Kasumi-1 (cell line): ENCODE measurements around the gene TNNI2.
"Not testable (repeated sequence)": the region's sequence is repeated elsewhere in the genome, so short reads cannot be mapped to it uniquely, and the experiment has no call there.

Source experiments
- DNase-seq, 2 experiments: peaks; one replicate each; lab custom pipeline; 2025; lab: John Stamatoyannopoulos, UW

The TNNI2 gene

DNA sequence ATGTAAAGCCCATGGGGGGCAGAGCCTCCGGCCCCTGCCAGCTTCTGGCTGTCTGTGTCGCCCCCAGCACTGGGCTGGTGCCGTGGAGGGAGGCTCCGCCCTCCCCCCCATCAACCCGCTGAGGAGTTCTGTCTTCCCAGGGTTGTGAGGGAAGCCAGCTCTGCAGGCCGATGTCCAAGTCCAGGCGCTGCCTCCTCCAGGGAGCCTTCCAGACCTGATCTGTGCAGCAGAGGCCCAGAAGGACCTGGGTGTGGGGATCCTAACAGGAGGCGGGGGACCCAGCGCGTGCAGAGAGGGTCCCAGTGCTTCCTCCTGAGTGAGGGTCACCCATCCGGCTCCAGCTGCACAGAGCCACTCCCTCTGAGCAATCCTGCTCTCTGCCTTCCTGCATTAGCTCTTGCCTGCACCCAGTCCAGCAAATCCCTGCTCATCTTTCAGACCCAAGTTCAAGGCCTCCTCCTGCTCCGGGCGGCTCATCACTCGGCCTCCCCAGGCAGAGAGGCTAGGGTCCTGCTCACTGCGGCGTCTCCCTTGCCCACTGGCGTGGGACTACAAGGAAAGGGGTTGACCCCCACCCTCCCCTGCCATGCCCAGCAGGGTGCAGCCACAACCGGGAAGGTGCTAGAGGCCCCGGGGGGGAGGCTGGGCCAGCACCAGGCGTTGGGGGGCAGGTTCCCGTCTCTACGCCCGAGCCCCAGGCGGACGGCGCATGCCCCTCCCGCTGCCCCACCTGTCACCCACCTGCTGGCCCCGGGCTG lies 36.5 kb downstream of the TNNI2 start:
- DNase-seq: no peak

DNA sequence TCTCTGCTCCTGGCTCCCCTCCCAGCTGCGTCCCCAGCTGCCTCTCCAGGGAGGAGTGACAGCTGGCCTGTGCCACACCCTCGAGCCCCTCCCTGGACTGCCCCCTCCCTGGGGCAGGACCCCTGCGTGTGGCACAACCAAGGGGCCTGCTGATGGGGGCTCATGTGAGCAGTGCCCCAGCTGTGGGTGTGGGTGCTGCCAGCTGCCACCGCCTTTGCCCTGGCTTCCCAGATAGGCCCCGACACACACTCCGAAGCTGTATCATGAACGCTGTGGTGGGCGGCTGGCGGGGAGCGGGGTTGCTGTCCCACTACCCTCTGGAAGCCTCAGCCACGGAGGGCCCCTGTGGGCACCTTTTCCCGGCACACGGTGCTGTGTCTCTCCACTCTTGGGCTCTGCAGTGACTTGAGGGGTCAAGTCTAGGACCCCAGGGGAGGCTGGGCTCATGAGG lies 37.1 kb downstream of the TNNI2 start:
- not testable (repeated sequence) for DNase-seq

DNA sequence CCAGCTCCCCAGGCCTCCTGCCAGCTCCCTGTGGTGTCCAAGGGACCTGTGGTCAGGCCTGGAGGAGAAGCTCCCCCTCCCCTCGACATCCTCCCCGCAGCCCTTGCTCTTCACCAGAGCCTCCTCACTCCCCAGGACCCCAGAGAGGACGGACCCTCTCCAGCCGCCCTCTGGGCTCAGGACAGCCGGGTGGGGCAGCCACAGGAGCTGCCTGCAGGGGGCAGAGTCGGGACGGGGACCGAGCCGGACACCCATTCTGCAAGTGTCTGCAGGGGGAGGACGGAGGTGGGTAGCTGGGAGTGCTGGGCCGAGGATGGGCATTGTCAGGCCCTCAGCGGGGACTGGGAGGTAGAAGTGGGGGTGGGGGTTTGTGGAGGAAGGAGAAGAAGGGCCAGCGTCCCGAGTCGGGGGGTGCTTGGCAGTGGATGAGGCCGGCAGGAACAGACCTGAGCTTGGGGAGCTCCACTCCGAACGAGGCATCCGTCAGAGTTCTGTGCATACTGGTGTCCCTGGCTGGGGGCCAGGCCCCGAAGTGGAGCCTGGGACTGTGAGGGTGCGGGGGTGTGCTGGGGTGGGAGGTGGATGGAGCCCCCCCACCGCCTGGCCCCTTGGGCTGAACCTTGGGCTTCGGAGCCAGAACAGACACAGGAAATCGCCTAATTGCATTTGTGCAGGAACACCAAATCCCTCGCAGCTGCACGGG lies 37.7 kb downstream of the TNNI2 start:
- DNase-seq: peak; percentile 34 to 39

- no peak for DNase-seq
Measured at GRCh38 chr11:1877211-1878136, 38.7 kb downstream of the TNNI2 start.

DNA sequence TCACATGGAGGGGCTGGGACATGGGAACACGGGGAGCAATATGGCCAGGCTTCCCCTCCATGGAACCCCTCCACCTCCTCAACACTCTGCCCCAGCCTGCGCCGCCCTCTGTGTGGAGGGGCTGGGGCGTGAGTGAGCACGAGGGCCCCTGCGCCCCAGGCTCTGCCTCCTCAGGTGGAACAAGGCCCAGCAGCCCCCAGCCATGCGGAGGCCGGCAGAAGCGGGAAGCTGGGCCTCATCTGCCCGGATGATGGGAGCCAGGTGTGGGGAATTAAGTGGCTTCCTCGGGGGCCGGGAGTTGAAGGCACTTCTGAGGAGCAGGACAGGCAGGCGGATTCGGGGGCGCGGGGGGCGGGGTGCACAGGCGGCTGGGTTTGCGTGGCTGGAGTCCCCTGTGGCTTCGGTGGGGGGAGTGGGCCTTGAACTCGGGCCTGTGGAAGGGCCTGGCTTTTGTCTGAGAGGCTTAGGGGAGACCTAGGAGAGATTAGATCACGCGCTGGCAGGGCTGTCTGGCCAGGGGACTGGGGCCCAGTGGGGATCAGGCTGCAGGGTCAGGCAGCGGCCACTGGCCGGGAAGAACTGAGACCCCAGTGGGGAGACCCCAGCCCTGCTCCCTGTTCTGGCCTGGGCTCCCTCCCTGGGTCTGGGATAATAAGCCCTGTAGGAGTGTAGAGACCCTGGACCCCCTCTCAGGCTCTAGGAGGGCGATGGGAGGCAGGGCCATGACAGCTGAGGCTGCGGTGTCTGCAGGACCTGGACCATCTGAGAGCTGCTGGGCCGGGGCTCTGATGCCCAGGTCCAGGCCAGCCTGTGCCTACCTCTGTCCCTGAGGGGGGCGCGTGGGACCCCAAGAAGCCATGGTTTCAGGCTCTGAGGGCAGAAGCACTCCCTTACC lies 39.6 kb downstream of the TNNI2 start:
- DNase-seq: no peak

- DNase-seq: no peak
Measured at GRCh38 chr11:1879342-1879940, 40.7 kb downstream of the TNNI2 start.

DNA sequence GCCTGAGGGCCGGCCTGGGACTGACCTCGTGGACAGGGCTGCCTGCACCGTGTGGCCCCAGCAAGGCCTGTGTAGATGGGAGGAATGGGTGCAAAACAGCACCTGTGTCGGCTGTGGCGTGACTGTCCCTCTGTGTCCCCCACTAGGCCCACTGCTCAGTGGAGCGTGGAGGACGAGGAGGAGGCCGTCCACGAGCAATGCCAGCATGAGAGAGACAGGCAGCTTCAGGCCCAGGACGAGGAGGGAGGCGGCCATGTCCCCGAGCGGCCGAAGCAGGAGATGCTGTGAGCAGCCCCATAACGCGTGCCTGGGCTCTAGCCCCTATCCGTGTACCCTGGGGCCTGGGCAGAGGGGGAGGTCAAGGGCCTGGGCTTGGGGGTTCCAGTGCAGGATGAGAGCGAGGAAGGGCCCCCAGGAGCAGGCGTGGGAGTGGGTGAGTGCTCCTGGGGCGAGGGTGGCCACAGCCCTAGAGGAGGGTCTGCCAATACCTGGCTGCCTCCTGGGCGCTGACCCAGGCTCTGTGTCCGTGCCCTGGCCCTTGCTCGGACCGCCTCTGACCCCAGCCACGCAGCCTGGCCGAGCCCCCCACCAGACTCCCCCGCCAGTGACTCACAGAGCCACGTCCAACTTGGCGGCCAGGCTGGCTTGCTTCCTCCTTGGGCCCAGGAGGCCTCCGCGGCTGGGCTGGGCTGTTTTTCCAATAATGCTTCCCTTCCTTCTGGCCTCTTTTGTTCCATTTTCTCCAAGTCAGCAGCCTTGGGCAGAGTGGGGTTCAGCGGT lies 41.4 kb downstream of the TNNI2 start:
- no peak for DNase-seq

DNA sequence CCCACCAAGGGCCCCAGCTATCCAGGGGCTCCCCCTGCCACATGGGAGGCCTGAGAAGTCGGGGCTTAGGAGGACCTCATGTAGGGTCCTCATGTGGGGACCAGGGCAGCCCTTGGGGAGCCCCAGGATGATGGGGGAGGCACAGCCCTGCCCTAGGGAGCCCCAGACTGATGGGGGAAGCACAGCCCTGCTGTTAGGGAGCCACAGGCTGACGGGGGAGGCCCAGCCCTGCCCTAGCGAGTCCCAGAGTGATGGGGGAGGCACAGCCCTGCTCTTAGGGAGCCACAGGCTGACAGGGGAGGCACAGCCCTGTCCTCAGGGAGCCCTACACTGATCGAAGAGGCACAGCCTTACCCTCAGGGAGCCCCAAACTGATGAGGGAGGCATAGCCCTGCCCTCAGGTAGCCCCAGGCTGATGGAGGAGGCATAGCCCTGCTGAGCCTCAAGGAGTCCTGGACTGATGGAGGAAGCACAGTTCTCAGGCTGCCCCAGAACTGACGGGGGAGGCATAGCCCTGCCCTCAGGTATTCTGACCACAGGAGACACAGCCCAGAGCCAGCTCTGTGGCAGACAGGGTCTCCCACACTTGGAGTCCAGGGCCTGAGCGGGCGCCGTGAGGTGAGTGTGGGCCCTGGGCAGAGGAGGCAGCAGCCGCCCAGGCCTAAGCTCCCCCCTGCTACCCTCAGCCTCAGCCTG lies 42.1 kb downstream of the TNNI2 start:
- no peak for DNase-seq

DNA sequence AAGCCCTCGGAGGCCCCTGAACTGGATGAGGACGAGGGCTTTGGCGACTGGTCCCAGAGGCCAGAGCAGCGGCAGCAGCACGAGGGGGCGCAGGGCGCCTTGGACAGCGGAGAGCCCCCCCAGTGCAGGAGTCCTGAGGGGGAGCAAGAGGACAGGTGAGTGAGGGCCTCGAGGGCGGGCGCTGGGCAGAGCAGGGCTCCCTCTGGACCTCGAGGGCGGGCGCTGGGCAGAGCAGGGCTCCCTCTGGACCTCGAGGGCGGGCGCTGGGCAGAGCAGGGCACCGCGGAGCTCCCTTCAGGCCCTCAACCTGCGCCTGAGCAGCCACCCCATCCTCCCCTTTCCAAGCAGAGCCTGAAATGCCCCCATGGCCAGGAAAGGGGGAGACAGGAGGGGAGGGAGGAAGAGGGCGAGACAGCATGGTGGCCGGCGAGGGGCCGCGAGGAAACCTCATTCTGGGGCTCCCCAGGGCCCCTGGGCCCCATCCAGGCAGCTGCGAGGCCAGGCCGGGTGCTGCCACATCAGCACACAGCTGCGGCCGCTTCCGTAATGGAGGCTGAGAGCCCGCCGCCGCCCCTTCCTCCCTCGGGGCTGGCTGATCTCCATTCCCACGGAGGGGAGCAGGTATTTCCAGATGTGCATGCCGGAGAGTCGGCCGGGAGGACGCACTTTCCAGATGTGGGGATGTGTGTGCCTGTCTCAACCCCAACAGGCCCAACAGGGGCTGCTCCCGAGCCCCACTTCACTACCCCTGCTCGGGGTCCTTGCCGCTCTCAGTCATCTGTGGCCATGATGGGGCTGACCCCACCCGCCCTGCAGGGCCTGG lies 42.9 kb downstream of the TNNI2 start:
- DNase-seq: peak in 1 of 2 experiments; percentile 17

GRCh38 chr11:1882265-1883238 lies 43.8 kb downstream of the TNNI2 start:
- peak; percentile 68 to 70 for DNase-seq

DNA sequence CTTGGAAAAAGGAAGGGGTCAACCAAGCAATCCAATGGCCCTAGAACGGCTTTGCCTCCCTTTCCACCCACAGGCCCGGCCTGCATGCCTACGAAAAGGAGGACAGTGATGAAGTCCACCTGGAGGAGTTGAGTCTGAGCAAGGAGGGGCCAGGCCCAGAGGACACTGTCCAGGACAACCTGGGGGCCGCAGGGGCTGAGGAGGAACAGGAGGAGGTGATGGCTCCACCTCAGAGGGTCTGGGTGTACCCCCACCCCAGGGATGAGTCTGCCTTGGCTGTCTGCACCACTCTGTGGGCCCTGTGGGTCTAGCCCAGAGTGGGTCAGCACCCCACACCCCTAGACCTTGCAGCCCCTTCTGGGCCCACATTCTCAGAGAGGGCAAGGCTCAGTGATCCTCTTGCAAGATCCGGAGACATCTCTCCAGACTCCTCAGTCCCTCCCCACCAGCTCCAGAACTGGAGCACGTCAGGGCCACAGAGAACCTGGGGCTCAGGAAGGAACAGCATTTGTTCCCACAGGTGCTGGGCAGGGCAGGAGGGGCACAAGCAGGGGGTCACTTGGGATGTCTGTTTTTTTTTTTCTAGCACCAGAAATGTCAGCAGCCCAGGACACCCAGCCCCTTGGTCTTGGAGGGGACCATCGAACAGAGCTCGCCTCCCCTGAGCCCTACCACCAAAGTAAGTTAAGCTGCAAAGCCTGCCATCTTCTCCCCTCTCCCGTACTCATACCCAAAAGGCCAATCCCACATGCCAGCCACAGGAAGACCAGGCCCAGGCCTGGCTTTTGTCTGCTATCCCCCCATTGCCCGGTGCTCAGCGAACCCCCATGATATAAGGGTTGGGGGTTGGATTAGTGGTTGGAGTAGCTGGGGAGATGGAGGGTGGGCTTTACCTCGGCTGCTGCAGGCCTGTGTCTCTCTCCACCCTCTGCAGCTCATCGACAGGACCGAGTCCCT lies 44.8 kb downstream of the TNNI2 start:
- DNase-seq: no peak

GRCh38 chr11:1884303-1884700 lies 45.5 kb downstream of the TNNI2 start:
- no peak for DNase-seq

- DNase-seq: not testable (repeated sequence)
Measured at GRCh38 chr11:1886551-1886950, 47.8 kb downstream of the TNNI2 start.

- no peak for DNase-seq
Measured at GRCh38 chr11:1887451-1888346, 48.9 kb downstream of the TNNI2 start.

DNA sequence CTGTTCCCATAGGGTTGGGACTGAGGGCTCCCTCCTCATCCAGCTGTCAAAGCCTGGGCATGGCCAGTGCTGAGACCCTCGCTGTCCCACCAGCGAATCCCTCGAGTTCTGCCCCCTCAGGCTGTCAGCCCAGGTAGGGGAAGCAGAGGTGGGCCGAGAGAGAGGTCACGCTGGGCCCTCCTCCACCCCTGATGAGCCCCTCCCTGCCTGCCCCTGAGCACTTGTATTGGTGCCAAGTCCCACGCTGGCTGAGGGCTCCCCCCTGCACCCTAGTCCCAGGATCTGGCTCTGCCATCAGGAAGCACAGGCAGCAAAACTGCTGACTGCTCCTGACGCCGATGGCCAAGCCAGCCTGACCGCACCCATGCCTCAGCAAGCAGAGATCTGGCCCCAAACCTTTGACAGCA lies 49.6 kb downstream of the TNNI2 start:
- no peak for DNase-seq
